ENCODE measurements around the gene XYLB. TPM values are rescaled to one million over a fixed set of nuclear protein-coding genes. Genes with fewer than 3 reads are reported as not detected.

The XYLB gene
- total RNA-seq, 1 experiment from 2014 or later: 11.2 TPM

DNA sequence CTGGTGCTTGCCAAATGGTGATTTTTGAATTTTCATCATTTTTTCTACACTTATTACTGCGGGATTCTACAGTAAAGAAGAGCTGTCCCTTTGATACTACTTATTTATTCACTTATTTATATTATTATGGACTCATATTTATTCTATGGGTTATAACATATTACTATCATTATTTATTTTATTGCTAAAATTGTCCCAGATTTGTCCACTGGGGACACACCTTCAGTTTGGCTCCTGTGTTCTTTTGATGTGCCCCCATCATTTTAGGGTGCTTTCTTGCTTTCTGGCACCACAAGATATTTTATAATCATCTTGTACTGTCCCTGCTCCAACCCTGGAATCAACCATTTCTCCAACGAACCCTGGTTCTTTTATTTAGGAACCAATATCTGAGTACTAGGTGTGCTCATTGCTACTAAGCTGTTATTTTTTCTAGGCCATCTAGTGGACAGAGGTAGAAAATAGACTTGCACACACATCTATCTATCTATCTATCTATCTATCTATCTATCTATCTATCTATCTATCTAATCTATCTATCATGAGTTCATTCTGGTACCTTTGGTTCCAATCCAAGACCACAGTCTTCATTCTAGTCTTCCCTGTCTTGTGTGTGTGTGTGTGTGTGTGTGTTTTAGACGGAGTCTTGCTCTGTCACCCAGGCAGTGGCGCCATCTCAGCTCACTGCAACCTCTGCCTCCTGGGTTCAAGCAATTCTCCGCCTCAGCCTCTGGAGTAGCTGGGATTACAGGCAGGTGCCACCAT is 48.5 kb upstream of the XYLB start:
- BruUV-seq (replicated peaks): no TSS peak
- ATAC-seq: peak; percentile 92
- TF ChIP-seq, protein P1, sequence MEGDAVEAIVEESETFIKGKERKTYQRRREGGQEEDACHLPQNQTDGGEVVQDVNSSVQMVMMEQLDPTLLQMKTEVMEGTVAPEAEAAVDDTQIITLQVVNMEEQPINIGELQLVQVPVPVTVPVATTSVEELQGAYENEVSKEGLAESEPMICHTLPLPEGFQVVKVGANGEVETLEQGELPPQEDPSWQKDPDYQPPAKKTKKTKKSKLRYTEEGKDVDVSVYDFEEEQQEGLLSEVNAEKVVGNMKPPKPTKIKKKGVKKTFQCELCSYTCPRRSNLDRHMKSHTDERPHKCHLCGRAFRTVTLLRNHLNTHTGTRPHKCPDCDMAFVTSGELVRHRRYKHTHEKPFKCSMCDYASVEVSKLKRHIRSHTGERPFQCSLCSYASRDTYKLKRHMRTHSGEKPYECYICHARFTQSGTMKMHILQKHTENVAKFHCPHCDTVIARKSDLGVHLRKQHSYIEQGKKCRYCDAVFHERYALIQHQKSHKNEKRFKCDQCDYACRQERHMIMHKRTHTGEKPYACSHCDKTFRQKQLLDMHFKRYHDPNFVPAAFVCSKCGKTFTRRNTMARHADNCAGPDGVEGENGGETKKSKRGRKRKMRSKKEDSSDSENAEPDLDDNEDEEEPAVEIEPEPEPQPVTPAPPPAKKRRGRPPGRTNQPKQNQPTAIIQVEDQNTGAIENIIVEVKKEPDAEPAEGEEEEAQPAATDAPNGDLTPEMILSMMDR (conservative IDR thresholded peaks at IDR 0.05; ENCODE audit: low read depth, low read length): peak; percentile 82
- TF ChIP-seq EZH2 (IDR thresholded peaks at IDR 0.05; ENCODE audit: low read length, unreplicated experiment): no peak
- no peak for TF ChIP-seq EZH2phosphoT487 (IDR thresholded peaks at IDR 0.05; ENCODE audit: borderline replicate concordance, low read length)
- H3K9me2 ChIP-seq (replicated peaks; ENCODE audit: low read length): no peaks in the 10 kb centered on the region
- peak; percentile 50 for DNase-seq
- H3K27ac ChIP-seq (ENCODE audit: low read length): no peak overlapping the region
- no peaks in the 10 kb centered on the region for H4K20me1 ChIP-seq (ENCODE audit: low read length)
- no peak overlapping the region for H3K4me3 ChIP-seq (ENCODE audit: low read length)
- intact Hi-C loops (cut with micrococcal nuclease): loop anchor here (1.0 to 5.0 kb wide), 2 partner anchors 180 to 326 kb away; no protein-coding TSS in a partner anchor
- H3K4me2 ChIP-seq (ENCODE audit: low read length): no peak overlapping the region
- no peaks in the 10 kb centered on the region for H3F3A ChIP-seq (ENCODE audit: low read length, unreplicated experiment)
- no peak overlapping the region for H2AFZ ChIP-seq (ENCODE audit: low read length)
- H3K79me2 ChIP-seq (ENCODE audit: low read length): no peaks in the 10 kb centered on the region
- H3K9me3 ChIP-seq (ENCODE audit: low read length): no peaks in the 10 kb centered on the region
- ChIA-PET POLR2A (ENCODE audit: unreplicated experiment) (no interaction called here), CTCF (interaction anchor here (0.5 to 1.3 kb wide), 10 partner anchors 24 to 324 kb away, joined by 3 to 21 read pairs (median 4); no protein-coding TSS in a partner anchor)
- H3K4me1 ChIP-seq (ENCODE audit: insufficient read depth, low read length): no peaks in the 10 kb centered on the region
- no peak overlapping the region for H3K9ac ChIP-seq (ENCODE audit: low read length)
- H3K27me3 ChIP-seq (ENCODE audit: low read length): no peaks in the 10 kb centered on the region
- no peaks in the 10 kb centered on the region for H3K36me3 ChIP-seq (ENCODE audit: low read depth, low read length)

DNA sequence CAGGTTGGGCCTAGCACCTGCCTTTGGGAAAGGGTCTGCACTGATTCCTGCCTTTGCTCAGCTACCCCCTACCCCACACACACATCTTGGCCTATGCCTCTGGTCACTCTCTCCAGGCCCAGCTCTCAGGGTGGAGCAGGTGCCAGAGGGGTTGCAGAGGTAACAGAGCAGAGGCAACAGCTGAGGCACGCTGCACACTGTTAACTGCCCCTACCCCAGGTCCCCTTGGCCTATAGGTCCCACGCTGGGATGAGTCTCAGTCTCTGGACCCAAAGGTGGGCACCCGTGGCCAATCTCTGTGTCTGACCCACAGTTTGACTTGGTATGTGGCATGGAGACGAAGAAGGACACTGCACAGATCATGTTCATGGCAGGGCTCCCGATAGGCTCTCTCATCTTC is 39.6 kb upstream of the XYLB start:
- ChIA-PET CTCF (no interaction called here), POLR2A (ENCODE audit: unreplicated experiment) (no interaction called here)
- Histone ChIP-seq H3K4me1 (ENCODE audit: insufficient read depth, low read length) (no peaks in the 10 kb centered on the region), H3K27me3 (ENCODE audit: low read length) (no peaks in the 10 kb centered on the region), H2AFZ (ENCODE audit: low read length) (no peak overlapping the region), H3K9ac (ENCODE audit: low read length) (no peak overlapping the region), H3K9me3 (ENCODE audit: low read length) (no peaks in the 10 kb centered on the region), H3K4me3 (ENCODE audit: low read length) (no peak overlapping the region), H3K36me3 (ENCODE audit: low read depth, low read length) (no peaks in the 10 kb centered on the region), H3K79me2 (ENCODE audit: low read length) (no peaks in the 10 kb centered on the region), H3F3A (ENCODE audit: low read length, unreplicated experiment) (no peaks in the 10 kb centered on the region), H4K20me1 (ENCODE audit: low read length) (no peaks in the 10 kb centered on the region), H3K9me2 (replicated peaks; ENCODE audit: low read length) (no peaks in the 10 kb centered on the region), H3K4me2 (ENCODE audit: low read length) (no peak overlapping the region), H3K27ac (ENCODE audit: low read length) (no peak overlapping the region)
- DNase-seq (no peak), ATAC-seq (no peak)
- no TSS peak for BruUV-seq (replicated peaks)
- intact Hi-C loops (cut with micrococcal nuclease): no loop called here
- TF ChIP-seq EZH2phosphoT487 (IDR thresholded peaks at IDR 0.05; ENCODE audit: borderline replicate concordance, low read length) (no peak), EZH2 (IDR thresholded peaks at IDR 0.05; ENCODE audit: low read length, unreplicated experiment) (no peak)
- TF ChIP-seq, protein P1 (conservative IDR thresholded peaks at IDR 0.05; ENCODE audit: low read depth, low read length): no peak

DNA sequence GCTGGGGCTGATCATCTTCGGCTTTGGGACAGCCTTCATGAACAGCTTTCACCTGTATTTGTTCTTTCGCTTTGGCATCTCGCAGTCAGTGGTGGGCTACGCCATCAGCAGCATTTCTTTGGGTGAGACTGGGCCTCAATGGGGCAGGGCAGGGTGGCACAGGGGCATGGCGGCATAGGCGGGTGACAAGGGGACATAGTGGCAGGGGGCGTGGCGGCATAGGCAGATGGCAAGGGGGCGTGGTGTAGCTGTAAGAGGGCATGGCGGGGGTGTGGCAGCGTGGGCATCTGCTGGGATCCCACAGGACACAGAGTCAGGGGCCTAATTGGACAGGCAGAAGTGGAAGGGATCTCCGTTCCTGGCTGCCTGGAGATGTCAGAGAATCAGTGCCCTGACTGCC is 39.0 kb upstream of the XYLB start:
- no TSS peak for BruUV-seq (replicated peaks)
- DNase-seq (no peak), ATAC-seq (no peak)
- no peak overlapping the region for H3K4me2 ChIP-seq (ENCODE audit: low read length)
- no peaks in the 10 kb centered on the region for H3K27me3 ChIP-seq (ENCODE audit: low read length)
- H4K20me1 ChIP-seq (ENCODE audit: low read length): no peaks in the 10 kb centered on the region
- ChIA-PET CTCF (no interaction called here), POLR2A (ENCODE audit: unreplicated experiment) (no interaction called here)
- no peaks in the 10 kb centered on the region for H3K36me3 ChIP-seq (ENCODE audit: low read depth, low read length)
- H3K9ac ChIP-seq (ENCODE audit: low read length): no peak overlapping the region
- H3K27ac ChIP-seq (ENCODE audit: low read length): no peak overlapping the region
- intact Hi-C loops (cut with micrococcal nuclease): no loop called here
- no peaks in the 10 kb centered on the region for H3K4me1 ChIP-seq (ENCODE audit: insufficient read depth, low read length)
- no peaks in the 10 kb centered on the region for H3F3A ChIP-seq (ENCODE audit: low read length, unreplicated experiment)
- H3K9me3 ChIP-seq (ENCODE audit: low read length): no peaks in the 10 kb centered on the region
- no peaks in the 10 kb centered on the region for H3K9me2 ChIP-seq (replicated peaks; ENCODE audit: low read length)
- TF ChIP-seq, protein P1 (conservative IDR thresholded peaks at IDR 0.05; ENCODE audit: low read depth, low read length): no peak
- TF ChIP-seq EZH2phosphoT487 (IDR thresholded peaks at IDR 0.05; ENCODE audit: borderline replicate concordance, low read length) (no peak), EZH2 (IDR thresholded peaks at IDR 0.05; ENCODE audit: low read length, unreplicated experiment) (no peak)
- H3K79me2 ChIP-seq (ENCODE audit: low read length): no peaks in the 10 kb centered on the region
- no peak overlapping the region for H3K4me3 ChIP-seq (ENCODE audit: low read length)
- H2AFZ ChIP-seq (ENCODE audit: low read length): no peak overlapping the region

Measured in PC-3 (cell line).